ENCODE measurements around the gene CD99L2.

- TF ChIP-seq CTCF (IDR thresholded peaks at IDR 0.05; ENCODE audit: low read depth, low read length): no peak
- no peak for TF ChIP-seq POLR2A (IDR thresholded peaks at IDR 0.05; ENCODE audit: extremely low read depth, insufficient read length)
- TF ChIP-seq MYC (IDR thresholded peaks at IDR 0.05; ENCODE audit: low read depth, low read length): no peak
- TF ChIP-seq, protein P1, sequence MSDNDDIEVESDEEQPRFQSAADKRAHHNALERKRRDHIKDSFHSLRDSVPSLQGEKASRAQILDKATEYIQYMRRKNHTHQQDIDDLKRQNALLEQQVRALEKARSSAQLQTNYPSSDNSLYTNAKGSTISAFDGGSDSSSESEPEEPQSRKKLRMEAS (IDR thresholded peaks at IDR 0.05; ENCODE audit: low read depth, low read length): no peak
Observed at GRCh38 chrX:150841456-150842197, 56.8 kb downstream of the CD99L2 start.
